HG03066 (cell line): ENCODE measurements around the gene KRTAP4-7.
"Not testable (repeated sequence)": the region's sequence is repeated elsewhere in the genome, so short reads cannot be mapped to it uniquely, and the experiment has no call there.

Experiments used
- ATAC-seq: cut with Tn5 transposase; IDR thresholded peaks from one replicate; pipeline ENCODE4 v1.9.1; 2021; ENCODE audit warnings: low read depth; ENCODE audit not compliant: unreplicated experiment

KRTAP4-7 gene

DNA sequence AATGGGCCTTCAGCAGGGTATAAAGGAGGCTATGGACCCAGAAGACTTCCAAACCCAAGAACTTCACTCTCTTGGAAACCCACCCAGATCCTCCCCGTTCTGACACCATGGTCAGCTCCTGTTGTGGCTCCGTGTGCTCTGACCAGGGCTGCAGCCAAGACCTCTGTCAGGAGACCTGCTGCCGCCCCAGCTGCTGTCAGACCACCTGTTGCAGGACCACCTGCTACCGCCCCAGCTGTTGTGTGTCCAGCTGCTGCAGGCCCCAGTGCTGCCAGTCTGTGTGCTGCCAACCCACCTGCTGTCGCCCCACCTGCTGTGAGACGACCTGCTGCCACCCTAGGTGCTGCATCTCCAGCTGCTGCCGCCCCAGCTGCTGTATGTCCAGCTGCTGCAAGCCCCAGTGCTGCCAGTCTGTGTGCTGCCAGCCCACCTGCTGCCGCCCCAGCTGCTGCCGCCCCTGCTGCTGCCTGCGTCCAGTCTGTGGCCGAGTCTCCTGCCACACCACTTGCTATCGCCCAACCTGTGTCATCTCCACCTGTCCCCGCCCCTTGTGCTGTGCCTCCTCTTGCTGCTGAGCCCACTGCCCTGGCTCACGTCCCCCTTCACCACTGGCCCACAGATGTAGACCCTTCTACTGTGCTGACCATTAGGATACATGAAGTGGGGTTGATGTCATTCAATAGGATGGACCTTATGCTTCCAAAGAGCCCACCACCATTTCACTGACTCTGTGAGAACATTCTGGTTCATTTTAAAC, at the start of gene KRTAP4-7:
KRTAP4-7 (plus strand) TSS at position 51 of the 757 bp plus-strand sequence; CDS start at position 108, 57 bp downstream.
- not testable (repeated sequence) for ATAC-seq

DNA sequence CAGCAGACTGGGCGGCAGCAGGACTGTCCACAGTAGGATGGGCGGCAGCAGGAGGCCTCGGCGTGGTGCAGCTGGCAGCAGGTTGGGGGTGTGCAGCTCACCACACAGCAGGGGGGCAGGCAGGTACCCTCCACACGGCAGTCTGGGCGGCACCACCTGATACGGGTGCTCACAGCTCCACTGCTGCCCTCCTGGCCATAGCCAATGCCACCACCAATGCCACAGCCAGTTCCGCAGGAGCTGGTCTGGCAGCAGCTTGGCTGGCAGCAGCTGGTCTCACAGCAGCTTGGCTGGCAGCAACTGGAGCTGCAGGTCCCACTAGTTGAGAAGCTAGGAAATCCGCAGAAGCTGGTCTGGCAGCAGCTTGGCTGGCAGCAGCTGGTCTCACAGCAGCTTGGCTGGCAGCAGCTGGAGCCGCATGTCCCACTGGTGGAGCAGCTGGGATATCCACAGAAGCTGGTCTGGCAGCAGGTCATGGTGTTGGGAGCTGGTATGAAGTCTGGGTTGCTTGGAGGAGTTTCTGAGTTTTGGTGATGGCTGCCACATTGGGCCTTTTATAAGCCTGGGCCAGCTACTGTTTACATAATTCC, 49.5 kb upstream of the KRTAP4-7 start, which contains the start of gene KRTAP1-3:
KRTAP1-3 (minus strand) TSS at position 529 of the 590 bp plus-strand sequence; CDS start at position 476, 53 bp downstream.
- ATAC-seq, result not testable (repeated sequence)

DNA sequence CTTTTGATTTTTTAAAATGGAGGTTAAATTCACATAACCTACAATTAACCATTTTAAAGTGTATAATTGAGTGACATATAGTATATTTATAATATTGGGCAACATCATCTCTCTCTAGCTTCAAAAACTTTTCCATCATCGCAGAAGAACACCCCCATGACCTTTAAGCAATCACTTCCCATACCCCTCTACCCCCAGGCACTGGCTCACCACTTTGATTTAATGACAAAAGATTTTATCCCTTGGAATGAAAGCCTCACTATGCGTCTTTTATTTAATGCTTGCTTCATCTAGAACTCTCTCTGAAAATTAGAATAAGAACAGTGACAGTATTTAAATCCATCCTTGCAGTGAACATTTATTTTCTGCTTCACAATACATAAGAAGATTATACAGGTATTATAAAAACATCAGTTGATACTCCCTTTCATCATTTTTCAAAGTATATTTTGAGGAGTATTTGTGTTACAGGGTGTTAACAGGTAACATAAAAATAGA, 46.0 kb upstream of the KRTAP4-7 start:
- ATAC-seq, result no peak

DNA sequence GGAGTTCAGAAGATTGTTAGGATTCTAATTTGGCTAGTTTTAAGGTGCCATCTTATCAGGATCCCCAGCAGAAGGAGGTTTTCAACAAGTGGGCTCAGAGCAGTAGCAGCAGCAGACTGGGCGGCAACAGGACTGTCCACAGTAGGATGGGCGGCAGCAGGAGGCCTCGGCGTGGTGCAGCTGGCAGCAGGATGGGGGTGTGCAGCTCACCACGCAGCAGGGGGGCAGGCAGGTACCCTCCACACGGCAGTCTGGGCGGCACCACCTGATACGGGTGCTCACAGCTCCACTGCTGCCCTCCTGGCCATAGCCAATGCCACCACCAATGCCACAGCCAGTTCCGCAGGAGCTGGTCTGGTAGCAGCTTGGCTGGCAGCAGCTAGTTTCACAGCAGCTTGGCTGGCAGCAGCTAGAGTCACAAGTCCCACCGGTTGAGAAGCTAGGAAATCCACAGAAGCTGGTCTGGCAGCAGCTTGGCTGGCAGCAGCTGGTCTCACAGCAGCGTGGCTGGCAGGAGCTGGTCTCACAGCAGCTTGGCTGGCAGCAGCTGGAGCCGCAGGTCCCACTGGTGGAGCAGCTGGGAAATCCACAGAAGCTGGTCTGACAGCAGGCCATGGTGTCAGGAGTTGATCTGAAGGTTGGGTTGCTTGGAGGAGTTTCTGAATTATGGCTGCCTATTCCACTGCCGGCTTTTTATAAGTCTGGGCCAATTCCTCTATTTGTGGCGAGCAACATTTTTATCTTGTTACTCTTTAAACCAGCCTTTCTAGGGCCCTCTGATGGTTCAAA, 43.0 kb upstream of the KRTAP4-7 start, which contains the start of gene KRTAP1-1:
KRTAP1-1 (minus strand) TSS at position 668 of the 789 bp plus-strand sequence; CDS start at position 615, 53 bp downstream.
- not testable (repeated sequence) for ATAC-seq

DNA sequence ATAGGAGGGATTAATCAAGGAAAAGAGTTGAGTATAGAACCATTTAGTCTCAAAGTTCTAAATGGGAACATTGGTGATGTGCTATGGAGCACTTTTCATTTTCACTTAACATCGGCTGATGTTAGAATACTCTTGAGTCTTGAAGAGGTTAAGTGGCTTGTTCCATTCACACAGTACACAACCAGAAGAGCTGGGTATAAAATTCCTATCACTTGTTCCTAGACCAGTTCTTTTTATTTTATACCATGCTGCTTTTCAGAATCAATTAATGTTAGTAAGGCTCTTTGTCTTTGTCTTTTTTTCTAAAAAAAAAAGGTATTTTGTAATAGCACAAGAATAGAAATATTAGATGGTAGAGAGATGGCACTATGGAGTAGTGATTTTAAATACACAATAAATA, 41.0 kb upstream of the KRTAP4-7 start:
- ATAC-seq, result no peak

DNA sequence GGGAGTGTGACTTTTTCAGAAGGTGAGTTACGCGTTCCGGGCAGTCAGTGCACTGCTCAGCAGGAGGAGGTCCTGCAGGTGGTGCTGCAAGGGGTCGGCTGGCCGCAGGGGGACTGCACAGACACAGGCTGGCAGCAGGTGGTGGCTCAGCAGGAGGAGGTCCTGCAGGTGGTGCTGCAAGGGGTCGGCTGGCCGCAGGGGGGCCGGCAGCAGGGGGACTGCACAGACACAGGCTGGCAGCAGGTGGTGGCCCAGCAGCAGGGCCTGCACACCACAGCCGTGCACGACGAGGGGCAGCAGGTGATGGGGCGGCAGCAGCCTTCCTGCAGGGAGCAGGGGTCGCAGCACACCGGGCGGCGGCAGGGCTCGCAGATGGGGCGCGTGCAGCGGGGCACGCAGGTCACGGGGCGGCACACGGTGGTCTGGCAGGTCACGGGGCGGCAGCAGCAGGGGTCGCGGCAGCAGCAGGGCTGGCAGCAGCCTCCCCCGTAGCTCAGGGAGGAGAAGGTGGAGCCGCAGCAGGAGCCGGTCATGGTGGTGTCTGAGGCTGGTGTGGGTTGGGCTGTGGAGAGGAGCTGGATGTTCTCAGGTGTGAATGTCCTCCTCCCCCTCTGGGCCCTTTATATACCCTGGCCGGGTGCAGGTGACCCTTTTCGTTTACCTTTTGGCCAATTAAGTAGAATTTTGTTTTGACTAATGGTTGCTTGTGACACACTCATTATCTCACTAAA, 37.0 kb upstream of the KRTAP4-7 start, which contains the start of gene KRTAP2-1:
KRTAP2-1 (minus strand) TSS at position 582 of the 731 bp plus-strand sequence; CDS start at position 533, 49 bp downstream.
- ATAC-seq, result not testable (repeated sequence)

DNA sequence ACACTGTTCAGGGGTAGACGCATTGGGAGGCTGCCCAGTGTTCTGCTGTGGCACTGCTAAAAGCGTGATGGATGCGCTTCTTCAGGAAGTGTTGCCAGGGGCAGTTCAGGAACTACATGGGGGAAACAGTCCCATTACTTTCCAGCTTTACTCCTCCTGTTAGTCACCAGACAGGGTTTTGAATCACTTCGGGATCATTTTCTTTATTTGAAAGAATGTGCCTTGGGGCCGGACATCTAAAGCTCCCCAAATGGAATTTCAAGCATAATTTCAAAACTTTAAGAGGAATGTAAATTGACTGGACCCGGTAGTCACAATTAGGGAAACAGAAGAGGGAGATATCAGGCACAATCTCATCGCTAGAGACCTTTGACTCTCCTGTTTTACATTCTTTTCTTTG, 35.5 kb upstream of the KRTAP4-7 start:
- ATAC-seq, result no peak

DNA sequence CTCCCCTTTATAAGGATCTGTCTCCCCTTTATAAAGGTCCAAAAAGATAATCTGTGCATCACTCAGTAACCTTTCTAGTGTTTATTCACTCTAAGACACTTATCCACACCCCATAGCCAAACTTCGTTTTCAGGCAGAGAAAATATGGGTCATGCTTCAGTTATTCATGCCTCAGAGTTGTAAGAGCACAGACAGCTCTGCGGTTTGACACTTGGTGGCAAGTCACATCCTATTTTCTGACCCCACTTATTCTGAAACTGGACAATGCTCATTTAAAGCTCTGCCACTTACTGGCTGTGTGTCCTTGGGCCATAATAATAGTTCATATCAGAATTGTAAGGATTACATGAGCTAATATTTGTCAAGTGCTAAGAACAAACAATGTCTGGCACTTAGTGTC, 34.8 kb upstream of the KRTAP4-7 start:
- ATAC-seq, result no peak

DNA sequence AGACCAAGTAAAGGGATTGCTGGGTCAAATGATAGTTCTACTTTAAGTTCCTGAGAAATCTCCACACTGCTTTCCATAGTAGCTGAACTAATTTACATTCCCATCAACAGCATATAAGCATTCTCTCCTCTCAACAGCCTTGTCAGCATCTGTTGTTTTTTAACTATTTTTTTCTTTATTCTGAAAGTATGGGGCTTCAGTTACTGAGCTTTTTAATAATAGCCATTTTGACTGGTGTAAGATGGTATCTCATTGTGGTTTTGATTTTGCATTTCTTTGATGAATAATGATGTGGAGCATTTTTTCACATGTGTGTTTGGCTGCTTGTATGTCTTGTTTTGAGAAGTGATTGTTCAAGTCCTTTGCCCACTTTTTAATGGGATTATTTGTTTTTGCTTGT, 31.4 kb upstream of the KRTAP4-7 start:
- no peak for ATAC-seq

DNA sequence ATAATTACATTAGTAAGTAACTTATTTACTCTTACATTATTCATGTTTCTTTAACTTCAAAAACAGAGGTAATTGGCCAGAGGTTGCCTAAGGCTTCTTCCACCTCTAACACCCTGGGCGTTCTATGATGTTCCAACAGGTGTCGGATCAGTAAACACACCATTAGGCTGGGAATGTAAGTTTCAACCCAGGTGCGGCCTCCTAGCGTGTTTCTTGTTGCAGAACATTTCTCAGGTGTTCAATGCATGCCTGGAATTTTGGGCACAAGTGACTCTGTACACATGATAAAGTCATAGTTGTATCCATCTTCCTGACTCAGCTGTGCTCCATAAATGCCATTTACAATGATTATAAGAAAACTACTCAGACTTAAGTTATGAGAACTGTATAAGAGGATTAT, 29.9 kb upstream of the KRTAP4-7 start:
- no peak for ATAC-seq

DNA sequence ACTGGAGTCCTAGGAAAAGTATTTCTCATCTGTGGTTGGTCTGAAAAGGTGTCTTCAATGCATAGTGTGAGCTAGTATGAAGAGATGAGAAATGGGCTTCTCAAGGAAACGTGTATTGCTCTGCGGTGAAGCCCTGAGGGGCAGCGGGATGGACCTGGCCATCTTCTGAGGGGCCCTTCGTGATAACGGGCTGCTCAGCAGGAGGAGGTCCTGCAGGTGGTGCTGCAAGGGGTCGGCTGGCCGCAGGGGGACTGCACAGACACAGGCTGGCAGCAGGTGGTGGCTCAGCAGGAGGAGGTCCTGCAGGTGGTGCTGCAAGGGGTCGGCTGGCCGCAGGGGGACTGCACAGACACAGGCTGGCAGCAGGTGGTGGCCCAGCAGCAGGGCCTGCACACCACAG, 29.4 kb upstream of the KRTAP4-7 start:
- ATAC-seq, result not testable (repeated sequence)

DNA sequence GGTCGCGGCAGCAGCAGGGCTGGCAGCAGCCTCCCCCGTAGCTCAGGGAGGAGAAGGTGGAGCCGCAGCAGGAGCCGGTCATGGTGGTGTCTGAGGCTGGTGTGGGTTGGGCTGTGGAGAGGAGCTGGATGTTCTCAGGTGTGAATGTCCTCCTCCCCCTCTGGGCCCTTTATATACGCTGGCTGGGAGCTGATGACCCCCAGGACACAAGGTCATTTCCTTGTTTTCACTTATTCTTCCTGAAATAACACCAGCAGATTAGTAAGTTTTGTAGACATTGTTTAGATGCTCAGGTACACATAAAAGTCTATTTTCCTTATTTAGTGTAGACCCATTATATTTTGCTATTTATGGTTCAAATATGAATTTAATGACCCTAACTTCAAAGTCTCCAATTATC, 28.8 kb upstream of the KRTAP4-7 start, which contains the start of gene KRTAP2-2:
KRTAP2-2 (minus strand) TSS at position 101 of the 400 bp plus-strand sequence; CDS start at position 82, 19 bp downstream.
- not testable (repeated sequence) for ATAC-seq

DNA sequence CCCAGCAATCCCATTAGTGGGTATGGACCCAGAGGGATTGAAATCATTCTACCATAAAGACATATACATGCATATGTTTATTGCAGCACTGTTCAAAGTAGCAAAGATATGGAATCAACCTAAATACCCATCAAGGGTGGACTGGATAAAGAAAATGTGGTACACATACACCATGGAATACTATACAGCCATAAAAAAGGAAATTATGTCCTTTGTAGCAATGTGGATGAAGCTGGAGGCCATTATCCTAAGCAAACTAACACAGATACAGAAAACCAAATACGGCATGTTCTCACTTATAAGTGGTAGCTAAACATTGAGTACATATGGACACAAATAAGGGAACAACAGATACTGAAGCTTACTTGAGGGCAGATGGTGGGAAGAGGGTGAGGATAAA, 26.4 kb upstream of the KRTAP4-7 start:
- no peak for ATAC-seq

DNA sequence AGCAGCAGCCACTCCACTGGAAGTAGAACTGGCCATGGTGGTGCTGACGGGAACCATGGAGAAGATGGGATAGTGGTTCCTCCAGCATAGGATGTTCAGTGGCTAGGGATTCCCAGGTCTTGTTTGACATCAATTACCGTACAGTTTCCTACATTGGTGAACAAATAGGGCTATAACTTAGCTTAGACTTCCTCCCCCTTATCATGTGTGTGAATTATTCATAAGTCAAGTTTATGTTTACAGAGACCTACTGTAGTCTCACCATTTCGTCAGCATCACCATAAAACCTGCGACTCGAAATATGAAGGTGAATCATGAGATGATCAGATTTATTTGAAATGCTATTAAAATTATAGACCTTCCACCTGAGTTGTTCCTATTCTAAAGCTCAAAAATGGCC, 25.2 kb upstream of the KRTAP4-7 start:
- ATAC-seq, result no peak

DNA sequence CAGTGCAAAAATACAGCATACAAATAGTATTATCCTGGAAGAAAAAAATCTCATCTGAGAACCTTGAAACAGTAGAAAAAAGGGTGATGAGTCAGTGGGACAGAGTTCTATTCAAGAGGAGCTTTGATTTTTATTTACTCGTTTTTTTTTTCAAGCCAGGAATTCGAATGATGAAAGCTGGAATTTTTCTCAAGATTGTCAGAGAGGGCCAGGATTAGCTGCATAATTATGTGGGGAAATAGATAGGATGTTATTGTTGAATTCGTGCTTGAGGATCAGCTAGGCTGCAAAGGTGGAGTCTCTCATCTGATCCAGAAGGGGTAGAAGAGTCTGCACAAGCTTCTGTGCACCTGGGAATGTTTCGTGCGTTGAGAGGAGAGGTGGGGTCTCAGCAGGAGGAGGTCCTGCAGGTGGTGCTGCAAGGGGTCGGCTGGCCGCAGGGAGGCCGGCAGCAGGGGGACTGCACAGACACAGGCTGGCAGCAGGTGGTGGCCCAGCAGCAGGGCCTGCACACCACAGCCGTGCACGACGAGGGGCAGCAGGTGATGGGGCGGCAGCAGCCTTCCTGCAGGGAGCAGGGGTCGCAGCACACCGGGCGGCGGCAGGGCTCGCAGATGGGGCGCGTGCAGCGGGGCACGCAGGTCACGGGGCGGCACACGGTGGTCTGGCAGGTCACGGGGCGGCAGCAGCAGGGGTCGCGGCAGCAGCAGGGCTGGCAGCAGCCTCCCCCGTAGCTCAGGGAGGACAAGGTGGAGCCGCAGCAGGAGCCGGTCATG, 24.5 kb upstream of the KRTAP4-7 start:
- ATAC-seq, result not testable (repeated sequence)

DNA sequence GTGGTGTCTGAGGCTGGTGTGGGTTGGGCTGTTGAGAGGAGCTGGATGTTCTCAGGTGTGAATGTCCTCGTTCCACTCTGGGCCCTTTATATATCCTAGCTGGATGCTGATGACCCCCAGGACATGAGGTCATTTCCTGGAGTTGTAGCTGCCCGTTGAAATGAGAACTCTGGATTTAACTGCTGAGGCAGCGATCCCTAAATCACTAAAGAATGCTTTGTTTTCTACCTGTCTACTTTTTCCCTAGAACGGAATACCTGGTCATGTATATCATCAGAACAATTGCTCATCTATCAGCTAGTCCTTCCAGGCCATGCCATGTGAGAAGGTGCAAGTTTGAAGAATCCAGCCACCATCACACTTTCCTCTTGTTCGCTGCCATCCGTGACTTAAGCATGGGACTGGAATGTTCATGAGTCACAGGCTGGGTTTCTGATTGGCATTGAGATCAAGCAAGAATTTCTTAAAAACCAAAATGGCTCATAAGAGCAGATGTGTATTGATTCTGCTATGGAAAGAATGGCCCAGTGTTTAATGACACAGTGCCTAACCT, 23.8 kb upstream of the KRTAP4-7 start, which contains the start of gene KRTAP2-3:
KRTAP2-3 (minus strand) TSS at position 63 of the 553 bp plus-strand sequence. CDS start 64 bp downstream, outside the sequence.
- ATAC-seq, result no peak

DNA sequence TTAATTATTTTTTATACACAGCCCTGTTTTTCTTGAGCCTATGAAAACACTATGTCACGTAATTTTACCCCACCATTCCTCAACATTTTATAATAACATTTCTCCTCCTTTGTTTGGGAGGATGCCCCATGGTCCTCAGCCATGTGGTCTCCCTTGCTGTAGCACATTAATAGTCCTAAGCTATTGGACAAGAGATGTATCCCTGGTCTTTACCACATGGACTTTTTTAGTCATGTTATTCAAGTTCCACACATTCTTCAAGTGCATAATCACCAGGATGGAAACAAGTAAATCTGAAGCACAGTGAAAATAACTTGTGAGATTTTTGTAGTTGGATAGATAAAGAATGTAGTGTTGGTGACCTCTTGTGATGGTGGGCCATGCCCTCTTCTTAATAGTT, 22.0 kb upstream of the KRTAP4-7 start:
- no peak for ATAC-seq

DNA sequence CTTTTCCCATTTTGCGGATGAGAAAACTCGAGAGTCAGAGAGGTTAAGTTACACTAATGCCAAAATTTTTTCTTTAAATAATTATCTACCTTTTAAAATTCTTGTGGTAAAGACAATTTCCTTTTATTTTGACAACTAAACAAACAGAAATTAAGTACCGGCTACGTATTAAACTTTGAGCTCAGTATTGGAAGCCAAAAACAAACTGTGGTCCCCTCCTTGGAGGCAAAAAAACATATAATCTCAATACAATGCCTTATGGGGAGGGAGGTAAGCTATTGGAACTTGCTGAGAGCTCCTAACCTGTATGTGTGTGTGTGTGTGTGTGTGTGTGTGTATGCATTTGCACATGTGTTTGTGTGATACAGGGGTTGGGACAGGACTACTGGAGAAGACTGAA, 20.5 kb upstream of the KRTAP4-7 start:
- ATAC-seq, result no peak

DNA sequence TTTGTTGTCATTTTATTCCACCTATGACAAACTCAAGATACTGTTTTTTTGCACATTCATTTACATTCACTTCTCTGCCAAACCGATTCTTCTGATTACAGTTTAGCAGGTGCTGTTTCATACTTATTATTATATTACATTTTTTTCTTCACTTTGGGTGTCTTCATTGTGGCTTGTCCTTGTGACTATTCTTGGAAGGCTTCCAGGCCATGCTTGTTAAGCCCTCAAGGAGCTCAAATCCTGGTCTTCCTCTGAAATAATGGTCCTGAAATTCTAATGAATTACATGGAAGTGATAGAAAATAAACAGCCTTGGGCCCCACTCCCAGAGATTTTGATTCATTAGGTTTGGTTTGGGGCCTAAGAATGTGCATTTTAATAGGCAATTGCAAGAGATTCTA, 19.6 kb upstream of the KRTAP4-7 start:
- ATAC-seq, result no peak
